Natural killer cell treated with Interleukin-12 subunit alpha and Interleukin-12 subunit beta and Interleukin-15 and Interleukin-18, amount 100 ng/mL, for 72 hours (primary cell): Measurements from ENCODE around the gene POU2AF1. TPM values are rescaled to one million over a fixed set of nuclear protein-coding genes. Genes with fewer than 3 reads are reported as not detected.
"Not testable (repeated sequence)": the region's sequence is repeated elsewhere in the genome, so short reads cannot be mapped to it uniquely, and the experiment has no call there.

Source experiments
- ATAC-seq, 2 donors: fragments of 150-1000 bp; cut with Tn5 transposase in 1 of 2; sonication (Bioruptor Pico), chemical (Tn5 transposase) in 1 of 2; 2 replicates each; pipeline ENCODE4 v1.10.0; 2021
- DNase-seq: peaks from one replicate; pipeline ENCODE4 v3.0.0; 2022; ENCODE audit warnings: low spot score
- H3K27ac Mint-ChIP-seq, 2 donors: 1 replicate in 1 of 2; 2 replicates in 1 of 2; pipeline ENCODE4 v1.8.0; 2022; ENCODE audit warnings: mixed read lengths in 2 of 2, mild to moderate bottlenecking in 1 of 2, moderate library complexity in 1 of 2
- H3K27me3 Mint-ChIP-seq, 2 donors: 1 replicate in 1 of 2; 2 replicates in 1 of 2; pipeline ENCODE4 v1.8.0; 2022; ENCODE audit warnings: mixed read lengths in 2 of 2
- H3K36me3 Mint-ChIP-seq: one replicate; pipeline ENCODE4 v1.8.0; 2022; ENCODE audit warnings: mixed read lengths
- H3K4me1 Mint-ChIP-seq, 2 donors: 1 replicate in 1 of 2; 2 replicates in 1 of 2; pipeline ENCODE4 v1.8.0; 2022; ENCODE audit warnings: low read depth in 2 of 2, mixed read lengths in 2 of 2, mild to moderate bottlenecking in 1 of 2
- H3K4me3 Mint-ChIP-seq: one replicate; pipeline ENCODE4 v1.8.0; 2022; ENCODE audit warnings: mixed read lengths
- H3K9me3 Mint-ChIP-seq: 2 replicates; pipeline ENCODE4 v1.8.0; 2022; ENCODE audit warnings: mixed read lengths
- total RNA-seq, 2 donors: library from RNA; stranded (reverse); gene quantifications; one replicate each; pipeline ENCODE4 v1.2.3, GENCODE V29; 2022

POU2AF1 gene
- total RNA-seq, 2 donors from 2014 or later = 4.2 TPM; not detected in 1

DNA sequence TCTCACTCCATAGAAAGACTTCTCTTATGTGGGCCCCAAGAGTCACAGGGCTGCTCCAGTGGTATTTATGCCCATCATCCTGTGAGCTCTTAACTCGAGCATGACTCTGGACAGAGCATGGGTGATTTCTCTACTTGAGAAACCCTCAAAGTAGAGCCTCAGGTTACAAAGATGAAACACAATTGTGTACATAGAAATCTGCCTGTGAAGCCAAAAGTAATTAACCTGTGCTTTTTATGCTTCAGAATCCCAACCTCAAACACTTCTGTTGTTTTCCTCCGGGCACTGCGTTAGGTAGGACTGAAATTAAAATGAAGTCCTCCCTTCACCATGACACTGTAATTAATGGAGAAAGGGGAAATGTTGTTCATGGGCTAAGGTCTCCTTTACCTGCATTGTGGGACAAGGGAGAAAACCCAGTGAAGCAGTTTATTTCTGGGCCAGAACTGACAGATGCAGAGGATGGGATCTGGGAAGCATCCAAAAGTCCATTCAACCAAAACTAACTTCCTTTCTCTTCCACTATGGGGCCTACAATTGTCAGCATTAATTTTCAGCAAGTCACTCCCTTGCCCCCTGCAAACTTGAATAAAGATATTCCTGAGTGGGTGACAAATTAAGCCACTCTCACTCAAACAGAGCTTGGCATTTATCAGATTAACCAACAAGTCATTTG lies 24.1 kb upstream of the POU2AF1 start:
- Mint-ChIP-seq H3K27ac (no peak overlapping the region), H3K27me3 (peaks cover 5 to 10% of the 10 kb centered on the region in 2 donors), H3K4me1 (no peaks in the 10 kb centered on the region), H3K4me3 (no peak overlapping the region), H3K36me3 (no peaks in the 10 kb centered on the region), H3K9me3 (no peaks in the 10 kb centered on the region)
- ATAC-seq (no peak), DNase-seq (no peak)

DNA sequence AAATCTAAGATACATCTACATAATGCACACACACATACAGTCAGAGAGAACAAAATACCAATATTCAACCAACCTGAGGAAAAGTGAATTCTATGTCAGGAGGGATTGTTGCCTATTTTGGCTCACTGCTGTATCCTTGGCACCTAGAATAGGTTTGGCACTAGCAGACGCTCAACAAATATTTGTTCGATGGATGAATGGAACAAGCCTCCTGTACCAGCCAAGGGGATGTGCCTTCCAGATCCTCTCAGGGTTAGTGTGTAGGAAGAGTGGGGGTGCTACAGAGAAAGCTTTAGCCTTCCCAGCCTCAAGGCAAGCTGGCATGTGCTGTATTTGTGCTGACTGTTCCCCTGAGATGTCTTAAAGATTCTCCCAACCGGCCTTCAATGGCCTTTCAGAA lies 23.3 kb upstream of the POU2AF1 start:
- no peak for DNase-seq
- Mint-ChIP-seq H3K27me3 (peaks cover 5 to 10% of the 10 kb centered on the region in 2 donors), H3K9me3 (no peaks in the 10 kb centered on the region), H3K4me3 (no peak overlapping the region), H3K4me1 (no peaks in the 10 kb centered on the region), H3K36me3 (no peaks in the 10 kb centered on the region), H3K27ac (no peak overlapping the region)
- no peak for ATAC-seq

DNA sequence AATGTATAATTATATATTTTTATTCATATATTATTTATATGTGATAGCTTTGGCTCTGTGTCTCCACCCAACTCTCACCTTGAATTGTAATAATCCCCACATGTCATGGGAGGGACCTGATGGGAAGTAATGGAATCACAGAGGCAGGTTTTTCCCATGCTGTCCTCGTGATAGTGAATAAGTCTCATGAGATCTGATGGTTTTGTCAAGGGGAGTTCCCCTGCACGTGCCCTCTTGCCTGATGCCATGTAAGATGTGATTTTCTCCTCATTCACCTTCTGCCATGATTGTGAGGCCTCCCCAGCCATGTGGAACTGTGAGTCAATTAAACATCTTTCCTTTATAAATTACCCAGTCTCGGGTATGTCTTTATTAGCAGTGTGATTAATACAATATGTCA lies 22.9 kb upstream of the POU2AF1 start:
- H3K27me3 Mint-ChIP-seq = peaks cover 5 to 10% of the 10 kb centered on the region in 2 donors
- not testable (repeated sequence) for H3K27ac Mint-ChIP-seq, DNase-seq, H3K4me3 Mint-ChIP-seq, H3K36me3 Mint-ChIP-seq, H3K9me3 Mint-ChIP-seq, H3K4me1 Mint-ChIP-seq, ATAC-seq

DNA sequence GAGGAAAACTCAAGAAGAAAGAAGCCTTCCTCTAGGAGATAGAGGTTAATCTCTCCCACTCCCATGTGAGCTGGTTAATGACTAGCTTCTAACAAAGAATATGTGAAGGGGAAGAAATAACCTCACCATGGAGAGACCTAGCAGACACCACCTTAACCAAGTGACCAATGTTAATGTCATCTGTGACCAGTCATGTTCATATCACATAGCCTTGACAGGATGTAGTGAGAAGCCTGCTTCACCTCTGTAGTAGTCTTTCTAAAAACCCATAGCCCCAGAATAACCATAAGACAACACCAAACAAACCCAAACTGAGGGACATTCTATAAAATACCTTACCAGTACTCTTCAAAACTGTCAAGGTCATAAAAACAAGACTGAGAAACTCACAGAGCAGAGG lies 21.5 kb upstream of the POU2AF1 start:
- no peak overlapping the region for H3K27ac Mint-ChIP-seq
- H3K4me3 Mint-ChIP-seq = no peak overlapping the region
- H3K36me3 Mint-ChIP-seq = no peaks in the 10 kb centered on the region
- no peaks in the 10 kb centered on the region for H3K9me3 Mint-ChIP-seq
- no peak for ATAC-seq
- H3K27me3 Mint-ChIP-seq = peaks cover 5 to 8% of the 10 kb centered on the region in 2 donors
- no peak for DNase-seq
- no peaks in the 10 kb centered on the region for H3K4me1 Mint-ChIP-seq

DNA sequence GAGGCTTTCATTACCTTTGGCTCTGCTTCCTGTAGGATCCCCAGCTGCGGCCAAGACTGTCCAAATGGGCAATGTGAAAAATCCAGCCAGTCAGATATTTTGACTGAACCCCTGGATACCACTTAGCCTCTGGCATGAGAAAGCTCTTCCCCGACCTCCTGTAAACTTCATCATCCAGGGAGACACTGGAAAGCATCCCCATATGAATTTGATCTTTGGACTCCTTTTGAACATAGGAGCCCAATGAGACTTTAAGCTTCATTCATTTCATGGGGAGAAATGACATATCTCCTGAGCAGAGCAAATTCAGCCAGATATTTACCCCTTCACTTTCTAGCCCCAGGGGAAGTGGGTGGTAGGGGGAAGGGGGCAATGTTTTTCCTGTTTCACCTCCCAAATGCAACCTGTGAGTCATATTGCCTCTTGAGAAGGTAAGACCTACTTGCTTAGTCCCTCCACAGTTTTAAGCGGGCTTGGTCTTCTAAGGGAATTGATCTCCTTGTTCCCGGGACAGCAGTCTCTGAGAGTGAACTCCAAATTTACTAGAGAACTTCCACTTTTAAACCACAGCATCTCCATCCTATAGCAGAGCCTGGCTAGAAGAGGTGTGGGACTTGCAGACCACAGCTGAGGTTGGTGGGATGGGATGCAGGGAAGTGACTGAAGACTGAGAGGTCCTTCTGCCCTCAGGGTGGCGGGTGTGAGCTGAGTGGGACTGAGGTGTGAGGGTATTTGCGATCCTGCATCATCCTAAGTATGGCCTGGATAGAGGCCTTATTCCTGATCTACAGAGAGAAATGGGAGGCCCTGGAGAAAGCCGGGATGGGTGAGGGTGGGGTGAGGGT lies 20.3 kb upstream of the POU2AF1 start:
- no peaks in the 10 kb centered on the region for H3K36me3 Mint-ChIP-seq
- H3K4me3 Mint-ChIP-seq = no peak overlapping the region
- DNase-seq (no peak), ATAC-seq (no peak)
- H3K27me3 Mint-ChIP-seq = peaks cover 5% of the 10 kb centered on the region in 2 donors
- H3K9me3 Mint-ChIP-seq = no peaks in the 10 kb centered on the region
- H3K4me1 Mint-ChIP-seq = no peaks in the 10 kb centered on the region
- H3K27ac Mint-ChIP-seq = no peak overlapping the region

DNA sequence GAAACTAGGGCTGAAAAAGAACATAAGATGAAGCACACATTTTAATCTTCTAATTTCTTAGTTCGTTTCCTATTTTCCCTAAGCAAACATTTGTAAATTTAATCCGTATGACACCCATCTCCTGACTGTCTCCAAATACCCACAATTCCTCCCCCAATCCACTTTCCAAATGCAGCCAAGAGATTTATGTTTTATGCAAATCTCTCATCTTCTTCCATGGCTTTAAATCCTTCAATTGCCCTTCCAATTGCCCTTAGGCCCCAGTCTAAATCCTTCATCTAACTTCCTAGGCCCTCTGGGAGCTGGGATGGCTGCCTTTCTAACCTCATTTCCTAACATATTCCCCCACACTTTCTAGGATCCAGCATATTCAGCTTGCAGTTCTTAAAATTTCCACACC lies 18.0 kb upstream of the POU2AF1 start:
- no peaks in the 10 kb centered on the region for H3K36me3 Mint-ChIP-seq
- H3K4me1 Mint-ChIP-seq = no peaks in the 10 kb centered on the region
- no peak for DNase-seq
- ATAC-seq = no peak
- H3K4me3 Mint-ChIP-seq = no peak overlapping the region
- peaks cover 5% of the 10 kb centered on the region in 2 donors for H3K27me3 Mint-ChIP-seq
- H3K9me3 Mint-ChIP-seq = no peaks in the 10 kb centered on the region
- no peak overlapping the region for H3K27ac Mint-ChIP-seq

DNA sequence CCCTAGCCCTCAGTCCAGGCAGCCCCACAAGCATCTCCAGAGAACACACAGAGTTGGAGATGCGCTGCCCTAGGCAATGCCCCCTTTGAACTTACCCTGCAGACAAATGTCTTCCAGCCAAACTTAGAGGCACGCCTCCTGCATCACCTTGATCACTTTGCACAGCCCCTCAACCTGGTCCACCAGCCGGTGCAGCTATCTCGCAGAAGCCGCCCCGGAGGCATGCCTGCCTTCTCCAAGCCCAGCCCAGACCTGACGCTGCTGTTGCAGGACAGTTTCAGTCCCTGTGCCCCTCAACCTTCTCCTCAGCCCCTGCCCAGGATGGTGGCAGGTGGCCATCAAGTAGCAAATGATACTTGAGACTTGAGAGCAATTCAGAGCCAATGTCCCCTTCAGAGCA lies 16.7 kb upstream of the POU2AF1 start:
- H3K36me3 Mint-ChIP-seq = no peaks in the 10 kb centered on the region
- H3K4me1 Mint-ChIP-seq = no peaks in the 10 kb centered on the region
- H3K27me3 Mint-ChIP-seq = peaks cover 5% of the 10 kb centered on the region in 2 donors
- H3K4me3 Mint-ChIP-seq = no peak overlapping the region
- H3K27ac Mint-ChIP-seq = no peak overlapping the region
- DNase-seq (no peak), ATAC-seq (no peak)
- H3K9me3 Mint-ChIP-seq = no peaks in the 10 kb centered on the region

DNA sequence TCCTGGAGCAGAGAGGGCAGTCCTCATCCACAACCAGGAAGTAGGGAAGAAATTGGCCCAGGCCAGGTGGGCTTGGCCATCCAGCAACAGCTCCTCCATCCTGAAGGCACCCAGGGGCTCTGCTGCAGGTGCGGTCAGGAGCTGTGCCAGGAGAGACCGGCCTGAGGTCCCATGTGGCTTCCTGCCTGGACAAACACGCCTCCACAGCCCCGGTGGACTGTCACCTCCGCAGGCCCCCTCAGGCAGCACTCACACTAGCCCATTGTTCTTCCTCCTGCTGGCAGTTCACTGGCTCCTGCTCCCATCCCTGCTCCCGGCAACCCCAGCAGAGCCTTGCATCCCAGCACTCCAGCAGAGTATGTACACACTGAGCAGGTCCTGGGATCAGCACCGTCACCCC lies 16.0 kb upstream of the POU2AF1 start:
- Mint-ChIP-seq H3K4me1 (no peaks in the 10 kb centered on the region), H3K27me3 (peaks cover 0 to 4% of the 10 kb centered on the region in 2 donors), H3K36me3 (no peaks in the 10 kb centered on the region), H3K27ac (no peak overlapping the region), H3K9me3 (no peaks in the 10 kb centered on the region), H3K4me3 (no peak overlapping the region)
- no peak for DNase-seq
- no peak for ATAC-seq

DNA sequence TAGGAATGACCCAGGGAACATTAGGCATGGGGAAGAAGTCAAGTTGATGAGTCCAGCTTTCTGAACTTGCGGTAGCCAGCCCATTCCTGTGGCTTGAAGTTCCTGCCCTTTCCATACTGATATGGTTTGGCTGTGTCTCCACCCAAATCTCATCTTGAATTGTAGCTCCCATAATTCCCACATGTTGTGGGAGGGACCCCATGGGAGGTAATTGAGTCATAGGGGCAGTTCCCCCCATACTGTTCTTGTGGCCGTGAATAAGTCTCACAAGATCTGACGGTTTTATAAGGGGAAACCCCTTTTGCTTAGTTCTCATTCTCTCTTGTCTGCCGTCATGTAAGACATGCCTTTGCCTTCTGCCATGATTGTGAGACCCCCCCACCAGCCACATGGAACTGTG lies 15.1 kb upstream of the POU2AF1 start:
- DNase-seq, ATAC-seq, H3K4me1 Mint-ChIP-seq, H3K36me3 Mint-ChIP-seq, H3K27me3 Mint-ChIP-seq, H3K4me3 Mint-ChIP-seq, H3K9me3 Mint-ChIP-seq, H3K27ac Mint-ChIP-seq: not testable (repeated sequence)

DNA sequence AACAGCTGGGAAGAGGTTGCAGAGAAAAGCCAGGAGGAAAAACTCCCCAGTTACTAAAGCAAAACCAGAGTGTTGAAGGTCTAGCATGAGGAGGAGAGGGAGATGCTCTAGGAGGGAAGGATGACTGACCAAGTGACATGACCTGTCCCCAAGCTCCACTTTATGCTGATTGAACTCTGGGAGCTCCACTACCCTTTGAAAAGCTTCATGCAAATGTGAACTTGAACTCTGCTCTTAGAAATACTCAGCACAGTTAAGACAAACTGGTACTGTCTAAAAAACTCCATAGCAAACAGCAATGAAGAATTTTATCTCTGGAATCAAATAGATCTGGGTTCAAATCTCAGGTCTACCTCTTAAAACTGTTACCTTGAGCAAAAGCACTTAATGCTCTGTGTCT lies 14.5 kb upstream of the POU2AF1 start:
- H3K4me1 Mint-ChIP-seq = no peaks in the 10 kb centered on the region

DNA sequence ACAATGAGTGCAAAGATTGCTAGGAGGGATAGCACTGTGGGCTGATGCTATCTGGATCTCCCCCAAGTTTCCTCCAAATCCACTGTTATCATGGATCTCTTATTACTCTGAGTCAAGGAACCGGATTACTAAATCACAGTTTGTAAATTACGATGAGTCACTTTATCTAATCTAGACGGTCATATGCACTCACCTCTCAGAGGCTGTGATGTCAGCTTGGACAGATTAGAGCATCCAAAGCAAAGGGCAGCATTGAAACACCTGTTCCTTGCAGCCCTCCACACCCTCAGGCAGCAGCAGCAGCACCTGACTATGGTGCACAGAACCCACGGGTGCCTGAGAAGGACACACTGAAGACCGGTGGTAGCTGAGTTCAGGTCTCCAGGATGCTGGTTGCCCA lies 14.0 kb upstream of the POU2AF1 start:
- no peaks in the 10 kb centered on the region for H3K36me3 Mint-ChIP-seq
- DNase-seq (no peak), ATAC-seq (no peak)
- no peaks in the 10 kb centered on the region for H3K9me3 Mint-ChIP-seq
- no peaks in the 10 kb centered on the region for H3K4me1 Mint-ChIP-seq
- no peak overlapping the region for H3K4me3 Mint-ChIP-seq
- no peak overlapping the region for H3K27ac Mint-ChIP-seq
- peaks cover 6 to 12% of the 10 kb centered on the region in 2 donors for H3K27me3 Mint-ChIP-seq

More for the DNA sequence above, 14.5 kb upstream of the POU2AF1 start:
- H3K9me3 Mint-ChIP-seq = no peaks in the 10 kb centered on the region
- H3K27me3 Mint-ChIP-seq = peaks cover 3 to 7% of the 10 kb centered on the region in 2 donors
- H3K36me3 Mint-ChIP-seq = no peaks in the 10 kb centered on the region
- ATAC-seq = no peak
- no peak overlapping the region for H3K27ac Mint-ChIP-seq
- no peak for DNase-seq
- H3K4me3 Mint-ChIP-seq = no peak overlapping the region

DNA sequence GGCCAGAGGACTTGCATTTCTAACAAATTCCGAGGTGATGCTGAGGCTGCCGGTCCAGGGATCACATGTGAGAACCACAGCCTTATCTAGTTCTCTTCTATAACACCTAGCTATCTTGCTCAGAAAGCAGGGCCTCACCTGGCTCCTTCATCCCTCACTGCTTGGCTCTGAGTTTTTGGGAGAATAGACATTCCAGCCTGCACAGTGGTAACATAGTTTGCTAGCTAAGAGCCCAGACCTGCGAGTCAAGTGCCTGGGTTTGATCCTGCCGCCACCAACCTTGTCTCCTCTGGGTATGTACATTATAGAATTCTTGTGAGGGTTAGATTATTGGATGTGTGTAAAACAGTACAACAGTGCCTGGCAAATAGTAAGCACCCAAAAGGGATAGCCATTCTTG lies 13.5 kb upstream of the POU2AF1 start:
- no peaks in the 10 kb centered on the region for H3K36me3 Mint-ChIP-seq
- no peaks in the 10 kb centered on the region for H3K9me3 Mint-ChIP-seq
- peaks cover 6 to 13% of the 10 kb centered on the region in 2 donors for H3K27me3 Mint-ChIP-seq
- no peaks in the 10 kb centered on the region for H3K4me1 Mint-ChIP-seq
- no peak for DNase-seq
- ATAC-seq = no peak
- H3K27ac Mint-ChIP-seq = no peak overlapping the region
- no peak overlapping the region for H3K4me3 Mint-ChIP-seq

DNA sequence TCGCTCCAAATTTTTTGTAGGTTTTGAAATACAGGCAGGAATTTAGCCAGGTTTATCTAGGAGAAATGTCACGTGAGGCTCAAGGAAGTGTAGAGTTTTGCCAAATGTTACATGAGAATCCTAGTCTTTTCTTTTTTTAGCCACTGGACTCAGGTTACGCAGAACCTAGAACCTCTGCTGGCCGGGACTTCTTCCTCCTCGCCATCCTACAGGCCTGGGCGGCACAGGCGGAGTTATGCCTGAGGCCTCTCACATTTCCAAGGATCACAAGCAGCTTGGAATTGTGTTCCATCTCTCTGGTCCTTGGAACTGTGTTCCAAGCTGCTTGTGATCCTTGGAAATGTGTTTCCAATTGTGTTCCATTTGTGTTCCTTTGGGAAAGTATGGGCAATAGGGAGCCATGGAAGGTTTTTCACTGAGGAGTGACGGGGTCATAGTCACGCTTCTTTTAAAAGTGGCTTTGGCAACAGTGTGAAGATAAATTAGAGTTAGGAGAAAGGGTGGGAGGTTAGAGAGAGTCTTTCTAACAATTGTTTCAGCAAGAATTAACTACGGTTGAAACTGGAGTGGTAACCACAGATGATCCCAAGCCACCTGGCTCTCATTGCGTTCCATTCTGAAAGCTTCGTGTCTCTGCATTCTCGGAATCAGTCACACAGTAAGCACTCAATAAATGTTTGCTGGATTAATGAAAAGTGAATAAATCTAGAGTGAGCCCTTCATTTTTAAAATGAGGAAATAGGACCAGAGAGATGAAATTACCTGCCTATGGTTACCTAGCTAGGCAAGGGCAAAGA lies 12.5 kb upstream of the POU2AF1 start:
- H3K4me3 Mint-ChIP-seq = no peak overlapping the region
- no peaks in the 10 kb centered on the region for H3K9me3 Mint-ChIP-seq
- no peaks in the 10 kb centered on the region for H3K36me3 Mint-ChIP-seq
- no peak overlapping the region for H3K27ac Mint-ChIP-seq
- no peak for ATAC-seq
- DNase-seq = no peak
- no peaks in the 10 kb centered on the region for H3K4me1 Mint-ChIP-seq
- peaks cover 6 to 13% of the 10 kb centered on the region in 2 donors for H3K27me3 Mint-ChIP-seq

DNA sequence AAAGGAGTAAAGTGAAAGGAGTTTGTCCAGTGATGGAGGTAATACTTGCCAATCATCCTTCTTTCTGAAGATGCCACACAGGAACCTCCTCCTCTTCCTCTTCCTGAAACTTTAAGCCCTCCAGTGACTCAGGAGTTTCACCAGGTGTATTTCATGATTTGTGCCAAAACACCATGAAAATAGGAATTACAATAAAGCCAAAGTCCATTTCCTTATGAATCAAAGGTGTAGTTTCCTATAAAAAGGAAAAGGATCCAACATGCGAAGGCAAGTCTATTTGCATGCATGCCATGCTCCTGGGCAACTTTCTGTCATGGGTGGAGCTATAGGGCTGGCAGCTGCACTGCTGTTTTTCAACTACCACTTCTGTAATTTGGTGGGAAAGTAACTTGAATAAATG lies 9.8 kb upstream of the POU2AF1 start:
- Mint-ChIP-seq H3K27ac (no peak overlapping the region), H3K9me3 (no peaks in the 10 kb centered on the region), H3K4me3 (no peak overlapping the region), H3K4me1 (no peaks in the 10 kb centered on the region), H3K36me3 (no peaks in the 10 kb centered on the region), H3K27me3 (peaks cover 6 to 23% of the 10 kb centered on the region in 2 donors)
- no peak for DNase-seq
- ATAC-seq = no peak
